ENCODE data around the gene C19orf73. TPM values are rescaled to one million over a fixed set of nuclear protein-coding genes. Genes with fewer than 3 reads are reported as not detected.
A peak's percentile ranks its signal among the peaks of the same experiment; 100 is the strongest.

The C19orf73 gene
- total and polyA plus RNA-seq, 2 donors from 2014 or later: 0.82 to 3.9 TPM

DNA sequence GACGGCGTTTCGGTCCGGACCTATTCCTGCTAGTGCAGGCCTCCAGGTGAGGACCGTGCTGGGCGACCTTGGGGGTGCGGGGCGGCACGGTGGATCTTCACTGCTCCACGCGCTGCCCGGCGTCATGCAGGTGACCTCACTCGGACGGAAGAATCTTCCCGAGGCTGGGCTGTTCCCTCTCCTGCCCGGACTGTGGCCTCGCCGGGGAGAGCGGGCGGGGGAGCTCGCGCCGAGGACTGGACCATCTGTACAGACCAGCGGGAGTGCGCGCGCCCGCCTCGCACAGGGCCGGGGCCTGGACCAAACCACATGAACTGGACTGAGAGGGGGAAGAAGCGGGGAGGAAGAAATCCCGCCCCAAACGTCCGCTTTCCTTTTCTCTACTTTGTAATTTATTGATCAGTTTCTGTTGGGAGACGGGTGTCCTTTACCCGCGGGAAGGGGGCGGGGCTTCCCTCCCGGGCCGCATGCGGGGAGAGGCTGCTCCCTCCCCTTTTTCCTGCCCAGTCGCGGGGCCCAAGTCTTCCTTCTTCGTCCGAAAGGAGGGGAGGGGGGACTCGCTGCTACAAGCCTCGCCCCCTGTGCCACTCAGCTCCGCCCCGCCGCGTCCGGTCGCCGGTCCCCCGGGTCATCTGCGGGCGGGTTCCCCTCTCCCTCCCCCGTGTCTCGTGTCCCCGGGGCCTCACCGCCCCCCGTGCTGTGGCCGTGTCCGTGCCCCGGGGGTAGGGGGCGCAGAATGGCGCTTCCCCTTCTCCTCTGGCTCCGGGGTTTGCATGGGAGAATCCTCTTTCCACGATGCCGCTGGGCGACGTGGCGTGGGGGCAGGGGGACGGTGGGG lies 31.4 kb upstream of the C19orf73 start:
- intact Hi-C loops (cut with DNase I): no loop called here
- no peaks in the 10 kb centered on the region for H3K36me3 ChIP-seq (ENCODE audit: control insufficient read depth in 2 of 3, insufficient read depth in 3 of 3, low read length in 3 of 3)
- DNase-seq (peak; percentile 92 to 97 (median 95)), FAIRE-seq (no peak)
- peak overlapping the region; percentile 83 to 89 for H3K27ac ChIP-seq (ENCODE audit: low read depth in 2 of 2, low read length in 2 of 2)
- peak overlapping the region; percentile 71 to 85 (median 81) for H3K9ac ChIP-seq (ENCODE audit: low read length in 3 of 3)
- peak overlapping the region; percentile 55 to 89 (median 88) for H3K4me3 ChIP-seq (ENCODE audit: low read length in 3 of 3)
- TF ChIP-seq, protein P1, sequence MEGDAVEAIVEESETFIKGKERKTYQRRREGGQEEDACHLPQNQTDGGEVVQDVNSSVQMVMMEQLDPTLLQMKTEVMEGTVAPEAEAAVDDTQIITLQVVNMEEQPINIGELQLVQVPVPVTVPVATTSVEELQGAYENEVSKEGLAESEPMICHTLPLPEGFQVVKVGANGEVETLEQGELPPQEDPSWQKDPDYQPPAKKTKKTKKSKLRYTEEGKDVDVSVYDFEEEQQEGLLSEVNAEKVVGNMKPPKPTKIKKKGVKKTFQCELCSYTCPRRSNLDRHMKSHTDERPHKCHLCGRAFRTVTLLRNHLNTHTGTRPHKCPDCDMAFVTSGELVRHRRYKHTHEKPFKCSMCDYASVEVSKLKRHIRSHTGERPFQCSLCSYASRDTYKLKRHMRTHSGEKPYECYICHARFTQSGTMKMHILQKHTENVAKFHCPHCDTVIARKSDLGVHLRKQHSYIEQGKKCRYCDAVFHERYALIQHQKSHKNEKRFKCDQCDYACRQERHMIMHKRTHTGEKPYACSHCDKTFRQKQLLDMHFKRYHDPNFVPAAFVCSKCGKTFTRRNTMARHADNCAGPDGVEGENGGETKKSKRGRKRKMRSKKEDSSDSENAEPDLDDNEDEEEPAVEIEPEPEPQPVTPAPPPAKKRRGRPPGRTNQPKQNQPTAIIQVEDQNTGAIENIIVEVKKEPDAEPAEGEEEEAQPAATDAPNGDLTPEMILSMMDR (IDR thresholded peaks at IDR 0.05; ENCODE audit: borderline replicate concordance, extremely low read depth, insufficient read depth): no peak
- no peaks in the 10 kb centered on the region for H3K27me3 ChIP-seq (ENCODE audit: control insufficient read depth, insufficient read depth, low read length)
- no peaks in the 10 kb centered on the region for H3K9me3 ChIP-seq (ENCODE audit: control insufficient read depth in 2 of 3, insufficient read depth in 1 of 3, low read length in 3 of 3)
- H3K4me1 ChIP-seq (ENCODE audit: control insufficient read depth in 2 of 3, insufficient read depth in 2 of 3, low read depth in 1 of 3, low read length in 3 of 3): peaks cover 0 to 30% (median 0%) of the 10 kb centered on the region in 3 donors

- TF ChIP-seq, protein P1 (IDR thresholded peaks at IDR 0.05; ENCODE audit: borderline replicate concordance, extremely low read depth, insufficient read depth): peak; percentile 2
- H3K4me1 ChIP-seq (ENCODE audit: control insufficient read depth in 2 of 3, insufficient read depth in 2 of 3, low read depth in 1 of 3, low read length in 3 of 3): peaks cover 0 to 28% (median 0%) of the 10 kb centered on the region in 3 donors
- no peaks in the 10 kb centered on the region for H3K9me3 ChIP-seq (ENCODE audit: control insufficient read depth in 2 of 3, insufficient read depth in 1 of 3, low read length in 3 of 3)
- intact Hi-C loops (cut with DNase I): no loop called here
- no peaks in the 10 kb centered on the region for H3K27me3 ChIP-seq (ENCODE audit: control insufficient read depth, insufficient read depth, low read length)
- H3K27ac ChIP-seq (ENCODE audit: low read depth in 2 of 2, low read length in 2 of 2): peak overlapping the region; percentile 83 to 89
- H3K4me3 ChIP-seq (ENCODE audit: low read length in 3 of 3): peak overlapping the region; percentile 55 to 89 (median 88)
- no peaks in the 10 kb centered on the region for H3K36me3 ChIP-seq (ENCODE audit: control insufficient read depth in 2 of 3, insufficient read depth in 3 of 3, low read length in 3 of 3)
- peak overlapping the region; percentile 71 to 85 (median 81) for H3K9ac ChIP-seq (ENCODE audit: low read length in 3 of 3)
- no peak for FAIRE-seq
- DNase-seq: peak; percentile 89 to 96 (median 93)
These were observed 30.7 kb upstream of the C19orf73 start for GRCh38 chr19:49149652-49150105.

DNA sequence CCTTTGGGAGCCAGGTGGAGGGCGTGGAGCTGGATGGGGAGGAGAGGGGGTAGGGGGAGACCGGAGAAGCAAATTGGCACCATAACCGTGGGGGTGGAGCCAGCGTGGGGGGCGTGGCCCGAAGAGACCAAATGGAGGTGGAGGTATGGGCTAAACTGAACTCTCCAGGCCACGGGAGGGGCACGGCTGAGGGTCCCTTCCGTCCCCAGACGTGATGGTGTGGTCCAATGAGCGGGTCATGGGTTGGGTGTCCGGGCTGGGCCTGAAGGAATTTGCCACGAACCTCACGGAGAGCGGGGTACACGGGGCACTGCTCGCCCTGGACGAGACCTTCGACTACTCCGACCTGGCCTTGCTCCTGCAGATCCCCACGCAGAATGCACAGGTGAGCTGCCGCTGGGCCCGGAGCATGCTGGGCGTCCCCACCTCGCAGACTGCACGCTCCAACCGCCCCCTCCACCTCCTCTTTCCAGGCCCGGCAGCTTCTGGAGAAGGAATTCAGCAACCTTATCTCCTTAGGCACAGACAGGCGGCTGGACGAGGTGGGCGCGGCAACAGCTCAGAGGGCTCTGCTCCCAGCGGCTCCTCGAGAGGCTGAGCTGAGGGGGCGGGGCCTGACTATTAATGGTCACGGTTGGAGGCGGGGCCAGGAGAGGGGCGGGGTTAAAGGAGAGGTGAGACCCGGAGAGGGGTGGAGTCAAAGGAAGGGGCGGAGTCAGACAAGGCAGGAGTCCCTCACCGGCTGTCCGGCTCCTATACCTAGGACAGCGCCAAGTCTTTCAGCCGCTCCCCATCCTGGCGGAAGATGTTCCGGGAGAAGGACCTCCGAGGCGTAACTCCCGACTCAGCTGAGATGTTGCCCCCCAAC lies 30.1 kb upstream of the C19orf73 start:
- intact Hi-C loops (cut with DNase I): no loop called here
- DNase-seq: peak; percentile 99 to 100 (median 99)
- H3K4me3 ChIP-seq (ENCODE audit: low read length in 3 of 3): peak overlapping the region; percentile 55 to 89 (median 88)
- FAIRE-seq: no peak
- TF ChIP-seq, protein P1 (IDR thresholded peaks at IDR 0.05; ENCODE audit: borderline replicate concordance, extremely low read depth, insufficient read depth): no peak
- no peaks in the 10 kb centered on the region for H3K27me3 ChIP-seq (ENCODE audit: control insufficient read depth, insufficient read depth, low read length)
- peak overlapping the region; percentile 38 to 85 (median 71) for H3K9ac ChIP-seq (ENCODE audit: low read length in 3 of 3)
- H3K4me1 ChIP-seq (ENCODE audit: control insufficient read depth in 2 of 3, insufficient read depth in 2 of 3, low read depth in 1 of 3, low read length in 3 of 3): peaks cover 0 to 25% (median 0%) of the 10 kb centered on the region in 3 donors
- H3K9me3 ChIP-seq (ENCODE audit: control insufficient read depth in 2 of 3, insufficient read depth in 1 of 3, low read length in 3 of 3): no peaks in the 10 kb centered on the region
- H3K27ac ChIP-seq (ENCODE audit: low read depth in 2 of 2, low read length in 2 of 2): peak overlapping the region; percentile 83 to 89
- no peaks in the 10 kb centered on the region for H3K36me3 ChIP-seq (ENCODE audit: control insufficient read depth in 2 of 3, insufficient read depth in 3 of 3, low read length in 3 of 3)
